ENCODE data around the gene TTLL1.

Gene TTLL1

GRCh38 chr22:42990131-42990838 is 98.9 kb downstream of the TTLL1 start:
- no peak for DNase-seq
